B cell (primary cell): ENCODE results near the gene TMEM44. TPM values are rescaled to one million over a fixed set of nuclear protein-coding genes. Genes with fewer than 3 reads are reported as not detected.

Source experiments
- ATAC-seq: fragments of 200-7000 bp; cut with Tn5 transposase; one replicate; pipeline ENCODE4 v1.10.0; 2021; ENCODE audit warnings: low read depth, mild to moderate bottlenecking, moderate number of reproducible peaks, moderate library complexity
- CTCF ChIA-PET: fragments of 350-600 bp; sonication (Branson Sonifier 250); formaldehyde crosslinking; loops from one replicate; lab custom pipeline; 2021; ENCODE audit warnings: antibody characterized with exemption, inconsistent platforms; lab: Charles Lee
- POLR2A ChIA-PET: fragments of 350-600 bp; sonication (Branson Sonifier 250); formaldehyde crosslinking; loops from one replicate; lab custom pipeline; 2021; ENCODE audit warnings: antibody characterized with exemption; lab: Charles Lee
- DNase-seq: peaks from one replicate; pipeline ENCODE4 v3.0.0; 2013
- H2AFZ ChIP-seq: 2 replicates; pipeline ENCODE4 v1.6.1; 2012; ENCODE audit warnings: mild to moderate bottlenecking, low read depth, low read length; ENCODE audit not compliant: insufficient read depth, poor library complexity, severe bottlenecking
- H3K27ac ChIP-seq, 2 donors: 1 replicate in 1 of 2; 2 replicates in 1 of 2; pipeline ENCODE4 v1.5.1; 2012 to 2013; ENCODE audit warnings: low read length in 2 of 2, mild to moderate bottlenecking in 2 of 2, moderate library complexity in 1 of 2
- H3K27me3 ChIP-seq, 4 experiments: fragments of 200-600 bp in 1 of 4; sonication (generic) in 1 of 4; replicated peaks in 1 of 4; 1 replicate in 2 of 4; 2 replicates in 2 of 4; pipeline versions ENCODE4 v1.6.1 to v1.7.0; 2013 to 2016; ENCODE audit warnings: low read length in 3 of 4, mild to moderate bottlenecking in 2 of 4, mixed read lengths in 1 of 4, moderate library complexity in 1 of 4; ENCODE audit not compliant: insufficient read depth in 4 of 4, control insufficient read depth in 3 of 4; ENCODE audit errors: control extremely low read depth in 1 of 4
- H3K36me3 ChIP-seq, 2 experiments: replicated peaks in 1 of 2; 1 replicate in 1 of 2; 2 replicates in 1 of 2; pipeline versions ENCODE4 v1.6.1 to v1.7.1; 2013; ENCODE audit warnings: low read length in 1 of 2; ENCODE audit not compliant: insufficient read depth in 2 of 2, control insufficient read depth in 1 of 2; ENCODE audit errors: control extremely low read depth in 1 of 2, extremely low read depth in 1 of 2
- H3K4me1 ChIP-seq, 2 donors: fragments of 200-600 bp in 1 of 2; sonication (generic) in 1 of 2; 1 replicate in 1 of 2; 2 replicates in 1 of 2; pipeline versions ENCODE4 v1.5.1 to v1.6.1; 2013 to 2017; ENCODE audit warnings: low read length in 2 of 2; ENCODE audit not compliant: control insufficient read depth in 2 of 2, insufficient read depth in 2 of 2
- H3K4me2 ChIP-seq: replicated peaks from 2 replicates; pipeline ENCODE3; 2012; ENCODE audit warnings: mild to moderate bottlenecking, low read depth, low read length; ENCODE audit not compliant: poor library complexity, severe bottlenecking
- H3K4me3 ChIP-seq, 5 experiments: fragments of 200-600 bp in 1 of 5; sonication (generic) in 1 of 5; 1 replicate in 3 of 5; 2 replicates in 2 of 5; pipeline versions ENCODE4 v1.5.1 to v1.7.0; 2011 to 2016; ENCODE audit warnings: low read length in 4 of 5, mild to moderate bottlenecking in 4 of 5, low read depth in 2 of 5, control low read depth in 1 of 5, moderate library complexity in 1 of 5; ENCODE audit not compliant: insufficient read depth in 1 of 5; ENCODE audit errors: control extremely low read depth in 1 of 5, extremely low read depth in 1 of 5
- H3K79me2 ChIP-seq: fragments of 200-600 bp; sonication (generic); one replicate; pipeline ENCODE4 v1.6.0; 2016; ENCODE audit warnings: low read length; ENCODE audit not compliant: control insufficient read depth, insufficient read depth
- H3K9ac ChIP-seq: fragments of 200-600 bp; sonication (generic); 2 replicates; pipeline ENCODE4 v1.6.1; 2017; ENCODE audit warnings: mild to moderate bottlenecking, low read length, moderate library complexity
- H3K9me3 ChIP-seq, 3 donors: one replicate each; pipeline versions ENCODE4 v1.6.1 to v1.7.1; 2013; ENCODE audit warnings: low read length in 2 of 3; ENCODE audit not compliant: control insufficient read depth in 2 of 3, insufficient read depth in 1 of 3; ENCODE audit errors: control extremely low read depth in 1 of 3
- H4K20me1 ChIP-seq: 2 replicates; pipeline ENCODE4 v1.6.0; 2012; ENCODE audit warnings: mild to moderate bottlenecking, low read length; ENCODE audit not compliant: insufficient read depth, control insufficient read depth, poor library complexity, severe bottlenecking
- H3K27ac Mint-ChIP-seq: one replicate; pipeline ENCODE4 v1.8.0; 2021; ENCODE audit warnings: mixed read lengths
- H3K27me3 Mint-ChIP-seq: one replicate; pipeline ENCODE4 v1.8.0; 2021; ENCODE audit warnings: mixed read lengths
- H3K4me1 Mint-ChIP-seq: one replicate; pipeline ENCODE4 v1.8.0; 2021; ENCODE audit warnings: mixed read lengths
- H3K4me3 Mint-ChIP-seq: one replicate; pipeline ENCODE4 v1.8.0; 2021; ENCODE audit warnings: mixed read lengths
- H3K9me3 Mint-ChIP-seq: one replicate; pipeline ENCODE4 v1.8.0; 2022; ENCODE audit warnings: mixed read lengths; ENCODE audit not compliant: insufficient read depth
- CTCF ChIP-seq: fragments of 200-600 bp; IDR thresholded peaks from one replicate; pipeline ENCODE4 v1.8.0; 2022; ENCODE audit warnings: antibody characterized with exemption, mild to moderate bottlenecking
- EZH2 ChIP-seq: IDR thresholded peaks from 2 replicates; pipeline ENCODE4 v1.6.1; 2012; ENCODE audit warnings: borderline replicate concordance, low read depth, mild to moderate bottlenecking, moderate library complexity, low read length; ENCODE audit not compliant: insufficient read depth, poor library complexity, severe bottlenecking
- WGBS: methylation state at CpG from one replicate; pipeline ENCODE4 v1.1.5; 2013; ENCODE audit warnings: missing lambda C conversion rate; ENCODE audit not compliant: insufficient coverage; 5-methylcytosine and 5-hydroxymethylcytosine counted together
- intact Hi-C: fragments of 100-400 bp; cut with micrococcal nuclease; formaldehyde crosslinking; loops from one replicate; pipeline ENCODE4 v1.10.0; 2022
- polyA plus RNA-seq: library from polyadenylated mRNA; depleted of rRNA; stranded (reverse); fragments of >200 nt; gene quantifications from 2 replicates; pipeline ENCODE4 v1.2.3, GENCODE V29; 2012
- total RNA-seq, 2 donors: library from RNA; stranded (reverse); fragments of 120-200 nt in 1 of 2; gene quantifications; 1 replicate in 1 of 2; 2 replicates in 1 of 2; pipeline versions ENCODE4 v1.2.3 to v1.2.4, GENCODE V29; 2013 to 2022

The TMEM44 gene
- total and polyA plus RNA-seq, 2 donors (not counting 1 experiment from before 2014, with no cell fraction given): 4.1 to 7.5 TPM

- H3K79me2 ChIP-seq: no peaks in the 10 kb centered on the region
- DNase-seq (no peak), ATAC-seq (no peak)
- H3K4me1 ChIP-seq: no peaks in the 10 kb centered on the region
- POLR2A ChIA-PET: no interaction called here
- no peak overlapping the region for H3K4me2 ChIP-seq
- H3K4me3 ChIP-seq: no peak overlapping the region
- H3K27ac ChIP-seq: no peak overlapping the region
- Mint-ChIP-seq H3K4me3 (no peak overlapping the region), H3K9me3 (no peaks in the 10 kb centered on the region), H3K4me1 (no peaks in the 10 kb centered on the region), H3K27ac (no peak overlapping the region), H3K27me3 (no peaks in the 10 kb centered on the region)
- no peak overlapping the region for H3K9ac ChIP-seq
- no peaks in the 10 kb centered on the region for H3K9me3 ChIP-seq
- H3K27me3 ChIP-seq: no peaks in the 10 kb centered on the region
- H4K20me1 ChIP-seq: no peaks in the 10 kb centered on the region
- H2AFZ ChIP-seq: no peak overlapping the region
- intact Hi-C loops: no loop called here
- no peaks in the 10 kb centered on the region for H3K36me3 ChIP-seq
- 98% methylated on average over 21 of the region's 26 CpGs for WGBS
- CTCF ChIA-PET: no interaction called here
- no peak for TF ChIP-seq EZH2
- TF ChIP-seq CTCF: no peak
These were observed 10.4 kb downstream of the TMEM44 start for GRCh38 chr3:194622621-194623340.

- H4K20me1 ChIP-seq: no peaks in the 10 kb centered on the region
- no peaks in the 10 kb centered on the region for H3K27me3 ChIP-seq
- H3K9ac ChIP-seq: no peak overlapping the region
- CTCF ChIA-PET: no interaction called here
- no peaks in the 10 kb centered on the region for H3K4me1 ChIP-seq
- H3K27ac ChIP-seq: no peak overlapping the region
- no peaks in the 10 kb centered on the region for H3K9me3 Mint-ChIP-seq
- no peak for TF ChIP-seq EZH2
- TF ChIP-seq CTCF: no peak
- no peak overlapping the region for H3K4me2 ChIP-seq
- DNase-seq (no peak), ATAC-seq (no peak)
- H3K9me3 ChIP-seq: no peaks in the 10 kb centered on the region
- H3K36me3 ChIP-seq: no peaks in the 10 kb centered on the region
- intact Hi-C loops: no loop called here
- POLR2A ChIA-PET: no interaction called here
- no peak overlapping the region for H3K4me3 ChIP-seq
- H3K27me3 Mint-ChIP-seq: no peaks in the 10 kb centered on the region
- H3K27ac Mint-ChIP-seq: no peak overlapping the region
- H2AFZ ChIP-seq: no peak overlapping the region
- H3K4me1 Mint-ChIP-seq: no peaks in the 10 kb centered on the region
- 98% methylated on average over 14 of the region's 14 CpGs for WGBS
- H3K4me3 Mint-ChIP-seq: no peak overlapping the region
- no peaks in the 10 kb centered on the region for H3K79me2 ChIP-seq
These were observed 11.3 kb downstream of the TMEM44 start for GRCh38 chr3:194621947-194622346.
